Stimulated activated CD4-positive, alpha-beta T cell treated with anti-CD3 and anti-CD28 coated beads, Interleukin-4, amount 100 ng/mL, for 1 hour (primary cell): Measurements from ENCODE around the gene HDGFL3.
"Not testable (repeated sequence)": the region's sequence is repeated elsewhere in the genome, so short reads cannot be mapped to it uniquely, and the experiment has no call there.

Experiments
- DNase-seq: peaks from one replicate; pipeline ENCODE4 v3.0.0-alpha.2; 2020

HDGFL3 gene

GRCh38 chr15:83192742-83193141, 14.9 kb downstream of the HDGFL3 start:
- DNase-seq = no peak

GRCh38 chr15:83190450-83190849, 17.2 kb downstream of the HDGFL3 start:
- DNase-seq = no peak

- DNase-seq = no peak
Observed at GRCh38 chr15:83185561-83185960, 22.1 kb downstream of the HDGFL3 start.

- DNase-seq = no peak
Observed at GRCh38 chr15:83178869-83179325, 28.7 kb downstream of the HDGFL3 start.

- DNase-seq = no peak
Observed at GRCh38 chr15:83178390-83178789, 29.2 kb downstream of the HDGFL3 start.

- DNase-seq = no peak
Observed at GRCh38 chr15:83174891-83175290, 32.7 kb downstream of the HDGFL3 start.

GRCh38 chr15:83170474-83171165, 37.0 kb downstream of the HDGFL3 start:
- no peak for DNase-seq

GRCh38 chr15:83169576-83169975, 38.0 kb downstream of the HDGFL3 start:
- DNase-seq = not testable (repeated sequence)

- DNase-seq = no peak
Observed at GRCh38 chr15:83166830-83167229, 40.8 kb downstream of the HDGFL3 start.

GRCh38 chr15:83166218-83166617, 41.4 kb downstream of the HDGFL3 start:
- DNase-seq = no peak

- no peak for DNase-seq
Observed at GRCh38 chr15:83164771-83165404, 42.7 kb downstream of the HDGFL3 start.

GRCh38 chr15:83164111-83164770, 43.4 kb downstream of the HDGFL3 start:
- no peak for DNase-seq

- no peak for DNase-seq
Observed at GRCh38 chr15:83163032-83163431, 44.6 kb downstream of the HDGFL3 start.

GRCh38 chr15:83160741-83161140, 46.9 kb downstream of the HDGFL3 start:
- no peak for DNase-seq

GRCh38 chr15:83158393-83158792, 49.2 kb downstream of the HDGFL3 start:
- DNase-seq = no peak

GRCh38 chr15:83155942-83156341, 51.7 kb downstream of the HDGFL3 start:
- DNase-seq = no peak

GRCh38 chr15:83153288-83153687, 54.3 kb downstream of the HDGFL3 start:
- DNase-seq = no peak

GRCh38 chr15:83144771-83145170, 62.9 kb downstream of the HDGFL3 start:
- no peak for DNase-seq

- not testable (repeated sequence) for DNase-seq
Observed at GRCh38 chr15:83142151-83142550, 65.5 kb downstream of the HDGFL3 start.

GRCh38 chr15:83132861-83133523, 74.6 kb downstream of the HDGFL3 start:
- no peak for DNase-seq

- DNase-seq = no peak
Observed at GRCh38 chr15:83129791-83130190, 77.8 kb downstream of the HDGFL3 start.

- no peak for DNase-seq
Observed at GRCh38 chr15:83127547-83128150, 80.0 kb downstream of the HDGFL3 start.

- DNase-seq = no peak
Observed at GRCh38 chr15:83123529-83123928, 84.1 kb downstream of the HDGFL3 start.
